ENCODE data around the gene FAM227B.
"Not testable (repeated sequence)": the region's sequence is repeated elsewhere in the genome, so short reads cannot be mapped to it uniquely, and the experiment has no call there.

Gene FAM227B

GRCh38 chr15:49610157-49610918 is 10.3 kb downstream of the FAM227B start:
- no peak for DNase-seq

GRCh38 chr15:49606594-49606993 is 14.0 kb downstream of the FAM227B start:
- no peak for DNase-seq

GRCh38 chr15:49605588-49605987 is 15.0 kb downstream of the FAM227B start:
- DNase-seq, result no peak

- DNase-seq, result no peak
Observed at GRCh38 chr15:49604625-49605409, 15.8 kb downstream of the FAM227B start.

GRCh38 chr15:49592829-49593316 is 27.7 kb downstream of the FAM227B start:
- DNase-seq, result not testable (repeated sequence)

GRCh38 chr15:49589030-49589429 is 31.6 kb downstream of the FAM227B start:
- no peak for DNase-seq

- DNase-seq, result no peak
Observed at GRCh38 chr15:49573421-49573820, 47.2 kb downstream of the FAM227B start.

- DNase-seq, result no peak
Observed at GRCh38 chr15:49570672-49571071, 49.9 kb downstream of the FAM227B start.

- no peak for DNase-seq
Observed at GRCh38 chr15:49570174-49570573, 50.4 kb downstream of the FAM227B start.

GRCh38 chr15:49560045-49560444 is 60.6 kb downstream of the FAM227B start:
- no peak for DNase-seq

- no peak for DNase-seq
Observed at GRCh38 chr15:49558929-49559328, 61.7 kb downstream of the FAM227B start.

- DNase-seq, result no peak
Observed at GRCh38 chr15:49556437-49556836, 64.2 kb downstream of the FAM227B start.

GRCh38 chr15:49550342-49550741 is 70.3 kb downstream of the FAM227B start:
- not testable (repeated sequence) for DNase-seq

GRCh38 chr15:49538520-49538919 is 82.1 kb downstream of the FAM227B start:
- DNase-seq, result no peak

GRCh38 chr15:49530092-49530491 is 90.5 kb downstream of the FAM227B start:
- no peak for DNase-seq

GRCh38 chr15:49528289-49528688 is 92.3 kb downstream of the FAM227B start:
- DNase-seq, result no peak

- no peak for DNase-seq
Observed at GRCh38 chr15:49521802-49522201, 98.8 kb downstream of the FAM227B start.

GRCh38 chr15:49512739-49513138 is 107.9 kb downstream of the FAM227B start:
- DNase-seq, result not testable (repeated sequence)

- DNase-seq, result no peak
Observed at GRCh38 chr15:49507261-49507660, 113.4 kb downstream of the FAM227B start.

- DNase-seq, result no peak
Observed at GRCh38 chr15:49506341-49506740, 114.3 kb downstream of the FAM227B start.

- DNase-seq, result no peak
Observed at GRCh38 chr15:49501586-49501985, 119.0 kb downstream of the FAM227B start.

- DNase-seq, result no peak
Observed at GRCh38 chr15:49495993-49496753, 124.4 kb downstream of the FAM227B start.

GRCh38 chr15:49494842-49495241 is 125.8 kb downstream of the FAM227B start:
- no peak for DNase-seq

Data from stimulated activated CD4-positive, alpha-beta T cell treated with anti-CD3 and anti-CD28 coated beads, Interleukin-15, amount 100 ng/mL, for 24 hours (primary cell).